ENCODE results near the gene RPL32. TPM values are rescaled to one million over a fixed set of nuclear protein-coding genes. Genes with fewer than 3 reads are reported as not detected.

Gene RPL32
- total RNA-seq, 1 donor from 2014 or later, result 1,964 TPM

DNA sequence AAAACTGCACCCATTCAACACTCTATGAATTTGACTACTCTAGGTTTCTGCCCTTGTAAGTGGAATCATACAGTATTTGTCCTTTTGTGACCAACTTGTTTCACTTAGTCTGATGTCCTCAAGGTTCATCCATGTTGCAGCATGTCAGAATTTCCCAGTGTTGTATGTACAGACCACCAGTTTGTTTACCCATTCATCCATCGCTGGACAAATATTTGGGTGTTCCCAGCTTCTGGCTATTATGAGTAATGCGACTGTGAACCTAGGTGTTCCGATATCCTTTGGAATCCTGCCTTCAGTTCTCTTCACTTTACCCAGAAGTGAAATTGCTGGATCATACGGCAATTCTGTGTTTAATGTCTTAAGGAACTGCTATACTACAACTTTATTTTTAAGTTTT, 12.6 kb downstream of the RPL32 start:
- Mint-ChIP-seq H3K27ac (no peak overlapping the region), H3K9me3 (no peaks in the 10 kb centered on the region), H3K27me3 (no peaks in the 10 kb centered on the region), H3K4me3 (no peak overlapping the region), H3K36me3 (peaks cover 11% of the 10 kb centered on the region), H3K4me1 (ENCODE audit: unreplicated experiment) (no peaks in the 10 kb centered on the region)
- DNase-seq (ENCODE audit: extremely low spot score, unreplicated experiment), result no peak
- no peak for TF ChIP-seq CTCF (conservative IDR thresholded peaks at IDR 0.05)

DNA sequence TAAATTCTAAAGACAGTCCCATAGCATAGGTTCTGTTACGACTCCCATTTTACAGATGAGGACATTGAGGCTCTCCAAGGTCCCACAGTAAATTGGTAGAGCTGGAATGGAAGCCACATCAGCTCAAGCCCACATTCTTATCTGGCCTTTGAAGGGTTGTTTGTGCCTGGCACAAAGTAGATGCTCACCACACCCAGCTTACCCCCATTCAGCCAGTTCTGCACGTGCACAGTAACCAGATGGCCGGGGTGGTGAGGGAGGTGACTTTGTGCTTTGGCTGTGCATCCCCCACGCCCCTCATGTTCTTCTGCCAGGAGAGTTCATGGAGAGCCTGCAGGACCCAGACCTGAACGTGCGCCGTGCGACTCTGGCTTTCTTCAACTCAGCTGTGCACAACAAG, 16.2 kb downstream of the RPL32 start:
- Mint-ChIP-seq H3K4me3 (no peak overlapping the region), H3K27ac (no peak overlapping the region), H3K9me3 (no peaks in the 10 kb centered on the region), H3K27me3 (no peaks in the 10 kb centered on the region), H3K36me3 (no peaks in the 10 kb centered on the region), H3K4me1 (ENCODE audit: unreplicated experiment) (peaks cover 4% of the 10 kb centered on the region)
- DNase-seq (ENCODE audit: extremely low spot score, unreplicated experiment), result no peak
- no peak for TF ChIP-seq CTCF (conservative IDR thresholded peaks at IDR 0.05)

GRCh38 chr3:12824299-12824698, 17.1 kb downstream of the RPL32 start:
- no peak overlapping the region for H3K4me3 Mint-ChIP-seq
- no peak overlapping the region for H3K27ac Mint-ChIP-seq
- H3K27me3 Mint-ChIP-seq, result no peaks in the 10 kb centered on the region
- TF ChIP-seq CTCF (conservative IDR thresholded peaks at IDR 0.05), result no peak
- no peak for DNase-seq (ENCODE audit: extremely low spot score, unreplicated experiment)
- no peaks in the 10 kb centered on the region for H3K9me3 Mint-ChIP-seq
- H3K4me1 Mint-ChIP-seq (ENCODE audit: unreplicated experiment), result peaks cover 4% of the 10 kb centered on the region
- H3K36me3 Mint-ChIP-seq, result peaks cover 3% of the 10 kb centered on the region

DNA sequence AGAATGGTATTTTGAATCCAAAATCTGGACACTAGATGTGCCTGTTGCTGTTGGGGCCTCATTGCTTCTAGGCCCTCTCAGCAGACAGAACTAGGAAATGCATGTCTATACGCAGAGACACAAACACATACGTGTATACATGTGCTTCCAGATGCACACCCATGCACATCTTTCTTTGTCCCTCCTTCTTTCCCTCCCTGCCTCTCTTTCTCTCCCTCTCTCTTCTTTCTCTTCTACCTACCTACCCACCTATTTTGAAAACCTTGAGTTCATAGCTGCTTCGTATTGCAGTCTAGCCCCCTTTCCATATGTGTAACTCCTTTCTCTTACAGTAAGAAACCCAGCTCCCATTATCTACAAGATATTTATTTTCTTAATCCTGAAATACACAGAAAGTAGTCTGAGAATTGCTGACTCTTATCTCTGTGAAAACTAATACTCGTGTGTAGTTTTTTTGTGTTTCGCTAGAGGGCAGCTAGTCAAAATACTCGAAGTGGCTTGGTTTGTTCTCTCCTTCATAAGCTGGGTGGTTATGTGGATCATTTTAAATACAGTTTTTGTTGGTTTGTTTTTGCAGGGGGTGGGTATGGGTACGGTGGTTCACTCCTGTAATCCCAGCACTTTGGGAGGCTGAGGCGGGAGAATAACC, 18.5 kb downstream of the RPL32 start:
- Mint-ChIP-seq H3K27me3 (no peaks in the 10 kb centered on the region), H3K27ac (no peak overlapping the region), H3K36me3 (peaks cover 3% of the 10 kb centered on the region), H3K4me1 (ENCODE audit: unreplicated experiment) (peaks cover 4% of the 10 kb centered on the region), H3K4me3 (no peak overlapping the region), H3K9me3 (no peaks in the 10 kb centered on the region)
- DNase-seq (ENCODE audit: extremely low spot score, unreplicated experiment), result no peak
- TF ChIP-seq CTCF (conservative IDR thresholded peaks at IDR 0.05), result peak; percentile 59

DNA sequence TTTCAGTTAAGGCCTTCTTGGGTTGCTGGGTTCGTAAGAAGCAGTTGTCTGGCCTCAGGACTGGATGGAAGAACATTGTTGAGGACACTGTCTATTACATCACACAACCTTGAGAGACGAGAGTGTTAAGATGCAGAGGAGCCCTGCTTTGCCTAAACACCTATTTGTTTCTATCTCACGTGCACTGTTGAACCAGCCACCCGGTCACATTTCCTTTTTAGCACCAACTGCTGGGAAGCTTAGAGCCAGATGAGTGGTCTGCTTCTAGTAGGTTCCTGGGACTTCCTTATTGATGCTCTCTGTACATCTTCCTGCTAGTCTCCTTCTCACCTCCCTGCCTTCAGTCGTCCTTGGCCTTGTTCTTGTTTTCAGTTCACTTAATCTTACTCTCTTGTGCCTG, 22.6 kb downstream of the RPL32 start:
- DNase-seq (ENCODE audit: extremely low spot score, unreplicated experiment), result no peak

More for the DNA sequence above, 22.6 kb downstream of the RPL32 start:
- H3K4me3 Mint-ChIP-seq, result no peak overlapping the region
- TF ChIP-seq CTCF (conservative IDR thresholded peaks at IDR 0.05), result no peak
- H3K27me3 Mint-ChIP-seq, result no peaks in the 10 kb centered on the region
- H3K4me1 Mint-ChIP-seq (ENCODE audit: unreplicated experiment), result peaks cover 4% of the 10 kb centered on the region
- no peak overlapping the region for H3K27ac Mint-ChIP-seq
- peaks cover 3% of the 10 kb centered on the region for H3K36me3 Mint-ChIP-seq
- H3K9me3 Mint-ChIP-seq, result no peaks in the 10 kb centered on the region
